ENCODE data around the gene CTNNA2. TPM values are rescaled to one million over a fixed set of nuclear protein-coding genes. Genes with fewer than 3 reads are reported as not detected.
A peak's percentile ranks its signal among the peaks of the same experiment; 100 is the strongest.

CTNNA2 gene
- total RNA-seq, 1 experiment from 2014 or later: 5.5 TPM

DNA sequence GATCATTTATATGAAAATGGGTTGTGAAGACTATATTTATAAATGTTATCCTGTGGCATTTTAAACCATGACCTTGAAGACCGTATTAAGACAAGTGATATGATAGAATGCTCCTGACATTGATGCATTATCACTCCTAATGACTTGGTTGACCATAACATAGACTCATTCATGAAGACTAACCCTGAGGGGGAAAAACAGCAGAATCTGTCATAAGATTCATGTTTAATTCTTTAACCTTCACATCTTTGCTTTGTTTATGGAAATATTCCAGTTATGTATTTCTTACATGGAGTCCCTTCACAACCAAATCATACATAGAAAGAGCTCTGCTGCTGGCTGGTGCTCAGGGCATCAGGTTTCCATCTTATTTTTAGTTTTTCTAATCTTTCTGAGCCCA lies 78.4 kb downstream of the CTNNA2 start:
- Histone ChIP-seq H2BK12ac (ENCODE audit: insufficient read length, low read depth, low read length) (no peak overlapping the region), H4K91ac (ENCODE audit: insufficient read length, low read depth, low read length) (no peak overlapping the region), H2BK5ac (ENCODE audit: insufficient read length, low read length) (no peak overlapping the region), H3K18ac (ENCODE audit: insufficient read length, low read depth, low read length) (no peak overlapping the region), H2AFZ (ENCODE audit: low read length) (no peak overlapping the region), H4K8ac (replicated peaks; ENCODE audit: insufficient read length, low read depth, low read length) (no peak overlapping the region), H3K4me2 (ENCODE audit: insufficient read depth, insufficient read length, low read length) (no peak overlapping the region), H4K5ac (ENCODE audit: insufficient read length, low read depth, low read length) (no peak overlapping the region), H3T11ph (ENCODE audit: low read length) (no peak overlapping the region), H3K23me2 (ENCODE audit: insufficient read length, low read depth, low read length, poor library complexity, severe bottlenecking) (no peaks in the 10 kb centered on the region), H3K79me1 (ENCODE audit: insufficient read depth, low read depth, low read length, poor library complexity, severe bottlenecking) (no peaks in the 10 kb centered on the region), H3K79me2 (ENCODE audit: insufficient read depth, low read length) (no peaks in the 10 kb centered on the region), H2AK5ac (ENCODE audit: insufficient read length, low read length) (no peak overlapping the region), H3K27ac (ENCODE audit: insufficient read length, low read depth, low read length) (no peak overlapping the region), H2BK120ac (ENCODE audit: low read depth, low read length, poor library complexity, severe bottlenecking) (no peak overlapping the region), H3K56ac (ENCODE audit: insufficient read length, low read depth, low read length) (no peak overlapping the region), H3K9ac (ENCODE audit: extremely low read depth, insufficient read length, low read length) (no peak overlapping the region), H2BK15ac (ENCODE audit: low read depth, low read length) (no peak overlapping the region), H3K14ac (ENCODE audit: insufficient read depth, low read length) (no peak overlapping the region), H3K23ac (ENCODE audit: insufficient read length, low read depth, low read length) (no peak overlapping the region), H3K9me3 (ENCODE audit: control insufficient read depth, low read depth, low read length) (no peaks in the 10 kb centered on the region), H4K20me1 (ENCODE audit: control insufficient read depth, insufficient read depth, insufficient read length) (no peaks in the 10 kb centered on the region), H2BK20ac (ENCODE audit: low read depth, low read length, poor library complexity, severe bottlenecking) (no peak overlapping the region), H3K27me3 (ENCODE audit: insufficient read depth, low read length) (no peaks in the 10 kb centered on the region), H3K4me1 (ENCODE audit: insufficient read depth, low read length) (0 out of 2 replicates have a peak, but pooled peaks cover 2% of the 10 kb centered on the region), H3K4ac (ENCODE audit: low read depth, low read length) (no peak overlapping the region)
- no peak for DNase-seq
- Mint-ChIP-seq H3K36me3 (ENCODE audit: insufficient read depth in 1 of 3, low read depth in 3 of 3) (peaks cover 0 to 3% (median 0%) of the 10 kb centered on the region in 3 experiments; a peak in 1 of 7 replicates), H3K4me3 (no peak overlapping the region), H3K27me3 (ENCODE audit: low read depth) (no peaks in the 10 kb centered on the region), H3K4me1 (peaks cover 17 to 21% of the 10 kb centered on the region in 2 experiments), H3K9me3 (no peaks in the 10 kb centered on the region), H3K27ac (0 out of 7 replicates have a peak overlapping the region, but pooled peaks of 2 of the 3 experiments have one; percentile 24 to 45)
- WGBS (ENCODE audit: extremely low coverage, insufficient read length, low lambda C conversion rate): no CpG with 5 or more reads among the region's 1 CpG
- TF ChIP-seq, protein P1, sequence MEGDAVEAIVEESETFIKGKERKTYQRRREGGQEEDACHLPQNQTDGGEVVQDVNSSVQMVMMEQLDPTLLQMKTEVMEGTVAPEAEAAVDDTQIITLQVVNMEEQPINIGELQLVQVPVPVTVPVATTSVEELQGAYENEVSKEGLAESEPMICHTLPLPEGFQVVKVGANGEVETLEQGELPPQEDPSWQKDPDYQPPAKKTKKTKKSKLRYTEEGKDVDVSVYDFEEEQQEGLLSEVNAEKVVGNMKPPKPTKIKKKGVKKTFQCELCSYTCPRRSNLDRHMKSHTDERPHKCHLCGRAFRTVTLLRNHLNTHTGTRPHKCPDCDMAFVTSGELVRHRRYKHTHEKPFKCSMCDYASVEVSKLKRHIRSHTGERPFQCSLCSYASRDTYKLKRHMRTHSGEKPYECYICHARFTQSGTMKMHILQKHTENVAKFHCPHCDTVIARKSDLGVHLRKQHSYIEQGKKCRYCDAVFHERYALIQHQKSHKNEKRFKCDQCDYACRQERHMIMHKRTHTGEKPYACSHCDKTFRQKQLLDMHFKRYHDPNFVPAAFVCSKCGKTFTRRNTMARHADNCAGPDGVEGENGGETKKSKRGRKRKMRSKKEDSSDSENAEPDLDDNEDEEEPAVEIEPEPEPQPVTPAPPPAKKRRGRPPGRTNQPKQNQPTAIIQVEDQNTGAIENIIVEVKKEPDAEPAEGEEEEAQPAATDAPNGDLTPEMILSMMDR (conservative IDR thresholded peaks at IDR 0.05): no peak

All from H9 (cell line).